Measurements from ENCODE around the gene REEP3.
"Not testable (repeated sequence)": the region's sequence is repeated elsewhere in the genome, so short reads cannot be mapped to it uniquely, and the experiment has no call there.

Gene REEP3

DNA sequence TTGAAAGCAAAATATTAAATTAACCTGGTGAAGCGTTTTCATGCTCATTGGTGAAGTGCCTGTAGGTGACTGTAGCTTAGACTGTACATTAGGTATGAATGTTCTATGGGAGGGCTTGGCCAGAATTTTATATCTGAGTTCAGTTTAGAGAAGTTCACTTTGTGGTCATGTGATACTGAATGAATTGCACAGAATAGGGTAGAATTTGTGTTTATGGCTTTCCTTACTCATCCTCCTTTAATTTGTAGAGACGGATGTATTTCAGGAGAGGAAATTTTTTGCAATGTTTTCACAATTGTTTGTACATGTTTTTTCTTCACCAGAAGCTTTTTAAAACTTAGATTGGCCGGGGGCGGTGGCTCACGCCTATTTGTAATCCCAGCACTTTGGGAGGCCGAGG, 32.3 kb downstream of the REEP3 start:
- no peak for DNase-seq

DNA sequence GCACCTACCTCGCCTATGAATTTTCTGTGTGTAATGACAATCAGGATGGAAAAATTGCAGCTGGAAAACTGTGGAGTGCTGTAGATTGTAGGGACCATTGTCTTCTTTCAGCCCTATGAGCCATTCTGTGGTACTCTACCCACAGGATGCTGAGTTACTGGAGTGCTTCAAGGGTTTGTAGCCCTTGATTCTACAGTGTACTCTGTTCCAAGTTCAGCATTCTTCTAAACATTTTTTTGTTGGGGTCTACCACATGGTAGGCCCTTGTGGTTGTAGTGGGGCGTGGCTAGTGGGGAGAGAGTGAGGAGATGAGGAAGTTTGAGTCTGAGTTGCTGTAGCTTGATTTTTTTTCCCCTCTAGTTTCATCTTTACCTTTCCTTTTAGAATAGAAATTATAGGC, 33.5 kb downstream of the REEP3 start:
- DNase-seq = no peak

DNA sequence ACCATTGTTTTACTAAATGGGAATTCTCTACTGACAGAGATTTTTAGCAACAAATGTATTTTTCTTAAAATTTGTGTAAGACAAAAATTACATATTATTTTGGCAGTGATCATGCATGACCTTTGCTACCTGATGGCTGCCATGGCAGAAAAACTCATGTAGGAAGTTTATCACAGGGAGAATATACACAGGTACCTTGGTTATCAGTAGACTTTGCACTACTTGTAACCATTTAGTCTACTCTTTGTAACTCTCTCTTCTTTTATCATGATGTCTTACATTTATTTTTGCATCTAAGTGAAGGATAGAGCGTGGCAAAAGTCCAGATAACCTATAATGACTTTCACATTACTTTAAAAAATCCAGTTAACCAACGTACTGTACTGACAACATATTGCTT, 34.1 kb downstream of the REEP3 start:
- DNase-seq = no peak

DNA sequence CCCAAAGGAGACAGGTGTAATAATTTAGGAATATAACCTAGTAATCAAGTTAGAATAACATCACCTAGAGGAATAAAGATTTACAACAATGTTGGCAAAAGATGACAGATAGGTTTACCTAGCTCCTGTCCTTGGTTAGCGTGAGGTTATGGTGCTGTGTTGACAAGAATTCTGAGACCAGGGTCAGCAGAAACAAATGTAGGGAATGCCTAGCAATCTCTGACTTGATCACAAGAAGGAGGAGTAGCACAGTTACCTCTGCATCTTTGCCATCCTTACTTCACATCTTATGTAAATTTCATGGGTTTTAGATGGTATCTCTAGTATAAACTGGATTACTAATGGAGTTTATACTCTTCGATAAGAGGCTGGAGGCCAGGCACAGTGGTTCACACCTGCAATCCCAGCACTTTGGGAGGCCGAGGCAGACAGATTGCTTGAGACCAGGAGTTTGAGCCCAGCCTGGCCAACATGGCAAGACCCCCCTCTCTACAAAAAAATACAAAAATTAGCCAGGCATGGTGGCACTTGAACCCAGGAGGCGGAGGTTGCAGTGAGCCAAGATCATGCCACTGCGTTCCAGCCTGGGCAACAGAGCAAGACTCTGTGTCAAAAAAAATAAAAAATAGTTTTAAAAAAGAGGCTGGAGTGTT, 37.1 kb downstream of the REEP3 start:
- no peak for DNase-seq

DNA sequence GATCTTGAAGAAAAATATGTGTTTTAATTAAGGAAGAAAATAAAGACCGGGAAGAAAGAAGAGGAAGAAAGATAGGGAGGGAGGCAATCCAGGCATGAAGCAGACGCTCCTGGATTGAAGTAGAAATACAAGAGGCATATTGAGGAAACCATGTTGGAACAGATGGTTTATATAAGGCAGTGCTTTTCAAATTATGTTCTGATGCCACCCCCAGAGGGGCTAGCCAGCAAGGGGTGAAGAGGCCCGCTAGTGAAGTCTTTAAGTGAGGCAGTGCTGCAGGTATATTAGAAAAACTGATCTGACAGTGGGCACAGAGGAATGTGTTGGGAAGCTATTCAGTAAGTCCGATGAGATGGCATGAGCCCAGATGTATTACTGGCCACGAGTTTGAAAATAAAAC, 40.1 kb downstream of the REEP3 start:
- no peak for DNase-seq

DNA sequence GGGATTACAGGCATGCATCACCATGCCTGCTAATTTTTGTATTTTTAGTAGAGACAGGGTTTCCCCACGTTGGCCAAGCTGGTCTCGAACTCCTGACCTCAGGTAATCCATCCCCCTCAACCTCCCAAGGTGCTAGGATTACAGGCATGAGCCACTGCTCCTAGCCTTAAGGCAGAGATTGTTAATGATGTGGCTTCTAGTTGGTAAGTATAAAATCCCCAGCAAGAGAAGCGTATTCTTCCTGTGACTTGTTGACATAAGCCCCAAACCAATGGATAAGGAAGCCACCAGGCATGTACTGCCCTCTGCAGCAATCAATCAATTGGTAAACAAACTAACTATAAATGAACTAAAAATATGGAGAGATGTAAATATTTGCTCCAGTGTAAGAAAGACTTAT, 41.2 kb downstream of the REEP3 start:
- DNase-seq = no peak

DNA sequence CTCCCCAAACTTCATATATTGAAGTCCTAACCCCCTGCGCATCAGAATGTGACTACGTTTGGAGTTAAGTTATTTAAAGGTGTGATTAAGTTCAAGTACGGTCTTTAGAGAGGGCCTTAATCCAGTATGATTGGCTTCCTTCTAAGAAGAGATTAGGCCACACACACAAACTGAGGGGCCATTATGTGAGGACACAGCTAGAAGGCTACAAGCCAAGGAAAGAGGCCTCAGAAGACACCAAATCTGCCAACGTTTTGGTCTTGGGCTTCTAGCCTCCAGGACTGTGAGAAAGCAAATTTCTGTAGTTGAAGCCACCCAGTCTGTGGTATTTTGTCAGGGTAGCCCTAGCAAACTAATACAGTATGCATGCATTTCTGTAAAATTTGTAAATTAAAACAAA, 41.7 kb downstream of the REEP3 start:
- DNase-seq = no peak

DNA sequence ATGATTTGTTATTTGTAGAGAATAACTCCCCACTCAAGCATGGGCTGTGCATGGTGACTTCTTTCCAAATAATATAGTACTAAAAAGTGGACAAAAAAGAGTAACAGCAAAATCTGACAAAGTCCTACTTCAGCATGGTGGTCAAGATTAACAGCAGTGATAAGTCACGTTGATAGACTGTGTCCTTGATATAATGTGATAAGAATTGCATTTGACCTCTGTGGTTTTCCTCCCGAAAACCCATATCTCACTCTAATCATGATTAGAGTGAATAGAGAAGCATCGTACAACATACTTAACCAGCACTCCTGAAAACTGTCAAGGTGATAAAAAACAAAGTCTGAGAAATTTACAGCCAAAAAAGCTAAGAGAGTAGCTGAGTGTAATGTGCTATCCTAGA, 42.4 kb downstream of the REEP3 start:
- DNase-seq = no peak

DNA sequence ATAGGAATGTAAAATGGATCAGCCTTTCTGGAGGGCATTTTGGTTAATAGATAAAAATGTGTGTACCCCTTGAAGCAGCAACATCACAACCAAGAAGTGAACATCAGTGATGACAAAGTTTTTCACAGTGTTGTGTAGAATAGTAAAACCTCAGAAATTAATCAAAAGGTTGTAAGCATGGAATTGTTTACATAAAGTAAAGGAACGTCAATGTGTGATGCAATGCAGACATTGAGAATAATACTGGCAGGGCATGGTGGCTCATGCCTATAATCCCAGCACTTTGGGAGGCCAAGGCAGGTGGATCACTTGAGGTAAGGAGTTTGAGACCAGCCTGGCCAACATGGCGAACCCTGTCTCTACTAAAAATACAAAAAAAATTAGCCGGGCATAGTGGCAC, 43.5 kb downstream of the REEP3 start:
- DNase-seq = not testable (repeated sequence)

DNA sequence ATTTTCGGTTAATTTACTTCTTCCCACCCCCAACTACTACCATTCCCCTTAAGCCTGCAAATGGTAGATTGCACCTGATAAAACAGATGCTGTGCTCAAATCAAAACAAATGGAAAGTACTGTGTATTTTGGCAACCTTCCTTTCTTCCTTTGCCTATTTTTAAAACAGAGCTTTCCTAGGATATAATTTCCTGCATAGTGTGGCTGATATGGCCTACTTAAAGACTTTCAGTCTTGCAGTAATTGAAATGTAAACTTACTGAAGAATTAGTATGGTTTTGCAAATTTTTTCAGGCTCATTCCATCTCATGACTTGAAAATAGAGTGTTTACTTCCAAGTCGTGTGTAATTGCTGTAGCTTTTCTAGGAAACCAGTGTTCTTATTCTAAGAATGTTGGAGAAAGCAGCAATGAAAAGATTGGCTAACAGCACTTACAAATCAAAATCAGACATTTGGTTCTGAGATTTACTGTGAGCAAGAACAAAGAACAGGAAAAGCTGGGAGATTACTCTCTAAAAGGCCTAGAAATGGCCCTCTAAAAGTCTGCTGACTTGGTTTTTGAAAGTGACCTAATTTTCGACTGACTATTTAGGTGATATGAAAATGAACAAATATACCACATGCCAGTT, 52.0 kb downstream of the REEP3 start:
- DNase-seq = no peak

DNA sequence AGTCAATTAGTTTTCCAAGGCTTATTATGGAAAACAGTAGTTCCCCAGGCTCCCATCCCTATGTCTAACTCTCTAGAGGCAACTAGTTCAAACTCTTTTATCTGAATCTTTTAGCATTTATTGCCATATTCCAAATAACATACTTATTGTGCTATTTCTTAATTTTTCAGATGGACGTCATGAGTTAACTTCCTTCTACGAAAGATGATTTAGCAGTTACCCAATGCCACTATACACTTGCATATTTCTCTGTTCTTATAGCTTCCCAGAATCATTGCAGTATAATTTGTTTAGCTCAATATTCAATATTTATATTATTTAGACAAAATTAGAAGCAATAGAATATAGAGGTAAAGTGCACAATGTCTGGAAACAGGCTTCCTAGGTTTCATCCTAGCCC, 52.8 kb downstream of the REEP3 start:
- peak; percentile 21 for DNase-seq

DNA sequence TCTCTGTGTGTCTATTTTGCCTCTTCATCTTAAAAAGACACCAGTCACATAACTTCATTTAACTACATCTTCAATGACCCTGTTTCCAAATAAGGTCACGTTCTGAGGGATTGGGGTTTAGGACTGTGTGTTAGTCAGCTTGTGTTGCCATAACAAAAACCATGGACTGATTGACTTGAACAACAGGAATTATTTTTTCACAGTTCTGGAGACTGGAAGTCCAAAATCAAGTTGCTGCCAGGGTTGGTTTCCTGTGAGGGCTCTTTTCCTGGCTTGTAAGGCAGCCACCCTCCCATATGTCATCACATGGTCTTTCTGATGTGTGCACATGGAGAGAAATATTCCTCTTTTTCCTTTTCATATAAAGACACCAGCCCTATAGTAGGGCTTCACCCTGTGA, 55.3 kb downstream of the REEP3 start:
- no peak for DNase-seq

DNA sequence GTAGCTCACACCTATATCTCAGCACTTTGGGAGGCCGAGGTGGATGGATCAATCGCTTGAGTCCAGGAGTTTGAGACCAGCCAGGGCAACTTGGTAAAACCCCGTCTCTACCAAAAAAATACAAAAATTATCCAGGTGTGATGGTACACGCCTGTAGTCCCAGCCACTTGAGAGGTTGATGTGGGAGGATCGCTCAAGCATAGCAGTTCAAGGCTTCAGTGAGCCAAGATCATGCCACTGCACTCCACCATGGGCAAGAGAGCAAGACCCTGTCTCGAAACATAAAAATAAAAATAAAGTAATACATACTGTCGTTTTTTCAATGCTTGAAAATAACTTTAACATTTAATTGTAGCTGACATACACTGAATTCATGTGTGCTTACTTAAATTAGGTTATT, 57.3 kb downstream of the REEP3 start:
- no peak for DNase-seq

DNA sequence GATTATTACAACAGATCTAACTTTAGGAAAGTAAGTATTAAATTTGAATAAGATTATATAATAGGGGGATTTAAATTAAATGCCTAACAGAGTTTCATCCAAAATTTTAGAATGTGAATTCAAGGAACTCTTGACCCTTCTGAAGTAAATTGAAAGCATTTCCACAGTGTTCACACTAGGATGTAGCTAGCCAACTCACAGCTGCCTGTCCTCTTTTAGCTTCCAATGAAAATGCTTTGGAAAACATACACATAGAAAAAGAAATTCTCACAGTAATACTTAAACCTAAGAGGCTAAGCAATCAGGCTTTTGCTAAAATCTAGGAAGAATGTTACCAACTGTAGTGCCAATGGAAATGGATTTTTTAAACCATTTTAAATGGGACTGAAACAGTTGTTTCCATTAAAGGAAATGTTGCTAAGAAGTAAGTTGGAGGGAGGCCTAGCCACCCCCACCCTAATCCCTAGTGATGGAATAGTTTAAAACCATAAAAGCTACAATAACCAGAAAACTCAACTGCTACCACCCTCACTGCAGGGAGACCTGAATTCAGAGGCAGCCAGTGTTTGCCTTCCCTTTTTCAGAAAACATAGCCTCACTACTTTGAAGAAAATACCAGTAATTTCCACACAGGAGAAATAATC, 58.3 kb downstream of the REEP3 start:
- DNase-seq = no peak

DNA sequence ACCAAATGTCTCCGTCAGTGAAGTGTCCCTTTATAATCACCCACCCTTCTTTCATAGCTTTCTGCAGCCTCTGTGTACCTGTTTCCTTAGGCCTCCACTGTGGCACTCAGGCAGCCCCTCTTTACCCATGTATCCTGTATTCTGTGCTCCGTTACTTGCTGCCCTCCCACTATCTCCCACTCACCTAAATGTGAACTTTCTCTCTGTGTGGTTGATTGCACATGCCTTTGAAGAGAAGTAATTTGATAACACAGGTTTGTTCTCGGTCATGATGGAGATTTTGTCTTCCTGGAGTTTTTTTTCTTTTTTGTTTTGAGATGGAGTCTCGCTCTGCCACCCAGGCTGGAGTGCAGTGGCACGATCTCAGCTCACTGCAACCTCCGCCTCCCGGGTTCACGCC, 61.5 kb downstream of the REEP3 start:
- DNase-seq = no peak

DNA sequence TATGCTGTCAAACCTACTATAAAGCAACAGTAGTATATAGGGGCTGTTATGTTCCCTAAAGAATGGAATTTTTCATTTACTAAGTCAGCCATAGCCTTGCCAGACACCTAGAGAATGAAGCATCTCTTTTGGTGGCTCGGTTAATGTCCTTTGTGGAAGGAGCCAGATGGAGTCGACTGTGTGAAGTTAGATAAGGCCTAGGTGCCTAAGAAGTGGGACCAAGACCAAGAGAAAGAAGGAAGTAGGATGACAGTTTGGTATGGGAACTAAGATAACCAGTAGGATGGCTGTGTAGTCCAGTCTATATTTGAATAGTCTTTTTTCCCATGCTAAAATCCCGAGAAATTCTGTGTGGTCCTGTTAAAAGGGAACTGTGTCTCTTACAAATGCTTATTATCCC, 62.2 kb downstream of the REEP3 start:
- DNase-seq = no peak

DNA sequence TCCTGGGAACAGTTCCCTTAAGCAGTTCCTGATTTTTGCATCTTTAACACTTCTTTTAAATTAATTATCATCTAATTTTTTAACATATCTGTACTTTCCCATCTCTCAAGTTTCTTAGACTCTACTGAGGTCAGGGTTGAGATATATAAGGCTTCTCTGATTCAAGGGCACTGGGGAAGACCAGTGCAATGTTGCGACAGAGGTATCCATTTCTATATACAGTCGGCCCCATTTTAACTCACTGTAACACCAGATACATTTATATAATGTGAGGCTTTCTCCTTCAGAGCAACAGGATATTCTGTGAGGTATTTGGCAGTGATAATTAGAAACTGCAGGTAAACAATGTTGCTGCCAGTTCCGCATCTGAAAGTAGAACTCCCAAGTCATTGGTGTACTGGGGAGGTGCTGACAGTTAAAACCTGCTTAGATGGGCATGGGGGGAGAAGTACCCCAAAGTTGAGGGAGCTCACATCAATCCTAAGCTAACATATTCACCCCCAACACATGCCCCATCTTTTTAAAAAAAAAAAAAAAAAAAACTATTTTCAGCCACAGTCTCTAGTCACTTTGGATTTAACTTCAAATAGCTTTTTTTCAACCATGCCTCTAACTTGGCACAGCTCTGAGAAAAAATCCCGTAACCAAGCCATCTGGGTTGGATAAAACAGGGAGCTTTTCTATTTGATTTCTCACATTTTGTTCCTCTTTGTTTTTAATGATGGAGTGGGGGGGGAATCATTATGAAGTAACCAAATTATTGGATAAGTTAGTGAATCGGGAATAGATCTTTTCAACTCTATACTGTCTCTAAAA, 62.9 kb downstream of the REEP3 start:
- no peak for DNase-seq

DNA sequence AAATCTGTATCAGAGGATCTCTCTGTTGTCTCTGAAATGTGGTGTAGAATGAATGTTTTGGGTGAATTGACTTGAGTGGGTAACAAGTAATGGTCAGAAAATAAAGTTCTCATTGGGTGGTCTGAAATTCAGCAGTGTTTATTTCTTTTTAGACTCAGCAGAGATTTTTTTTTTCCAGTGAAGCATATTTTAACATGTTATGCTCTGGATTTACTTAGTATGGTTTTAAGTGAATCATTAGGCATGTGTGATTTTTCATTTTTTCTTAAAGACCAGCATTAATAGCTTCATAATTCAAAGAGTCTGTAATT, 63.5 kb downstream of the REEP3 start:
- DNase-seq = no peak

DNA sequence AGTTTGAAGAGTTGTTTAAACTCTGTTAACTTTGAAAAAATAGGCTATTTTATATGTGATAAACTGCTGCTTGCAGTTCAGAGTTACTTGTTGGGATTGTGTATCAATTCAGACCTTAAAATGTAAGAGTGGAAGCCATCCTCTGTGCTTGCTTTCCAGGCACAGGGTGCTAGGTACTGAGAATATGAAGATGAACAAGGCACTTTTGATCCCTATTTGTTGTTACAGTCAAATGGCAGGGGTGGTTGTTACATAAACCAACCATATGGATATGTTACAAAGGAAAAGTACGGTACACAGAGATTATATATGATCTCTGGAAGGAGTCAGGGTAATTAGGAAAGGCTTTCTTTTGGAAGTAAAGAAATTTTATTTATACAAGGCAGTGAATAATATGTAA, 63.8 kb downstream of the REEP3 start:
- no peak for DNase-seq

DNA sequence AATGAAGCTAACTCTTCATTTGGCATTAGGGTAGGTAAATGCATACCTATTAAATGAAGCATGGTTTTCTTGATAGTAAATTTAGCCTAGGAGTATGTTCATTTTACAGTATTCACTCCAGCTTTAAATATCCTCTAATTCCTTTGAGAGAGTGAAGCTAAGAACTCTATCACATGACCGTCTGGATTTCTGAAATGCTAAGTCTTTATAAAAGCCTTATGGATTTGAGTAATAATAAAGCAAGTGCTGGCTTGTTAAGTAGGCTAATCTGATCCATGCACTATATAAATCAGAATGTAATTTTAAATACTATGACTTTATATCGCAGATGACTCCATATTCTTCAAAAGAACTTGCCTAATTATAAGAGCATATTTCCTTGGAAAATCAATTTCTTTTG, 64.8 kb downstream of the REEP3 start:
- no peak for DNase-seq

DNA sequence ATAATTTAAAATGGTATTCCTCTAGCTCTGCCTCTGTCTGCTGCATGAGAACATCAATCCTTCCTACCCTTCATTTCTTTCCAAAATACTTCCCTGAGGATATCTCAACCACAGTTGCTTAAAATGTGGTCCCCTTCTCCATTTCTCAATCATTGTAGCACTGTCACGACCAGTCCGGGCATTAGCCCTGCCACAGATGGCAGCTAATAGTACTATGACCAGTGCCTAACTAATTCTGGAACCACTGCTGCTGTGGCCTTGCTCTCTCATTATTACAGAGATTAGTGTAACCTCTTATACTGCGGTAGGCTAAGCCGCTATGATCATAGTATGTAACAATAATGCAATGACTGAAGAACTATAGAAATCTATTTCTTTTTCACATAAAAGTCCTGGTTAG, 66.0 kb downstream of the REEP3 start:
- no peak for DNase-seq

DNA sequence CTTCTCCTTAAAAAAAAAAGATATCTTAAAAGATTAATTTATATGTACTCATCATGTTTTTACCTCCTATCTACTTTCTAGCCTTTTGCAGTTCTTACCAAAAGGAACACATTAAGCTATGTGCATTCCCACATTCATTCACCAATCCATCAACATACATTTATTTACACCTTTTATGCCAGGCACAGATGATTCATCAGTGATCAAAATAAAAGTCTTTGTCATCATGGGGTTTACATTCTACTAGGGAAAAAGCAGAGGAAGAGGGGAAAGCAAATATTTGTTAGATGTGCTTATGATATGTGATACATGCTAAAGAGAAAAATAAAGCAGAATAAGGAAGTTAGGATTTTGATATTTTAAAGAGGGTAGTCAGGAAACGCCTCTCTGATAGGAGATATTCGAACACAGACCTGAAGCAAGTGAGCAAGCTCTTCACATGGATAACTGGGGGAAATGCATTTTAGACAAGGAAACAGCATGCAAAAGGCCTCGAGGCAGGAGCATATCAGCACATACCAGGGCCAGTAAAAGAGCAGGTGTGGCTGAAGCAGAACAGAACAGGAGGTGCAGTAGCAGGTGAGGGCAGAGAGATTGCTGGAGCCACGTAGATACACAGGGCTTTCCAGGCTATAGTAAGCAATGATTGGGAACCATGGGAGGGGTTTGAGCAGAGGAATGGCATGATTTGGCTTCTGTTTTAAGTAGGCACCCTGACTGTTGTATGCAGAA, 67.4 kb downstream of the REEP3 start:
- DNase-seq = no peak

DNA sequence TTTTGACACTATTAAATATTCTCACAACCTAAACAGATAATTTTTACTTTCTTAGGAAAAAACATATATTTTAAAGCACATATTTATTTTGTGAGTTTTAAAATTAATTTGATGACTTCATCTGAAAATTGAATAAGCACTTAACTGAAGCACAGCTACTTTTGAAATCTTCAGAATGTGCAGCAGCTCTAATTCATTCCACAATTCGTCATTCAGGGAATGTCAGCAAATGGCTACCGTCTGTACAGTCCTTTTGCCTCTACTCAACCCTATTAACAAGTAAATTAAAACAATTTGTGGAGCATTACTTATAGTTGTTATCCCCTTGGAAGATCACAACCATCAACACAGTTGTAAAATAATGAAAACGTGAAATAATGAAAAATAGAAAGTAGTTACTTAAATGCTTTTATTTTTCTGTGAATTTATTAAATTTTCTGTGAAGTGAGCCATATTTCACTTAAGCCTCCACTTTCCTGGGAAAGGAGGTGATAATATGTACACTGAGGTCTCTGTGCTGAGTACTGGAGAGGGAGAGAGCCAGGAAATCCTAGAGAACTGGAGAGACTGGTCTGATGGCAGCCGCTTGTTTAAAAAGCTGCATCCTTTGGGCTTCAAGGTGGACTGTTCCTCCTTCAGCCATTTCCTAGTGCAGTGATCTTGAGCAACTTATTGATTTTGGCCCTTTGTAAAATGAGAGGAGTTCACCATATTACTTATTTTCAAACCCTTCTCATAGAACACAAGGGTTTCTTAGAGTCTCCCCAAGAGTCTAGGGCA, 70.6 kb downstream of the REEP3 start:
- DNase-seq = no peak

Data from suppressor macrophage treated with lipopolysaccharide for 4 hours (primary cell).